Measurements from ENCODE around the gene SIRT4. TPM values are rescaled to one million over a fixed set of nuclear protein-coding genes. Genes with fewer than 3 reads are reported as not detected.

Gene SIRT4
- total and polyA plus RNA-seq, 10 of the 15 experiments (the other 5 are each of a cell fraction or from before 2014, with no cell fraction given), result 0.19 to 0.98 (median 0.44) TPM

DNA sequence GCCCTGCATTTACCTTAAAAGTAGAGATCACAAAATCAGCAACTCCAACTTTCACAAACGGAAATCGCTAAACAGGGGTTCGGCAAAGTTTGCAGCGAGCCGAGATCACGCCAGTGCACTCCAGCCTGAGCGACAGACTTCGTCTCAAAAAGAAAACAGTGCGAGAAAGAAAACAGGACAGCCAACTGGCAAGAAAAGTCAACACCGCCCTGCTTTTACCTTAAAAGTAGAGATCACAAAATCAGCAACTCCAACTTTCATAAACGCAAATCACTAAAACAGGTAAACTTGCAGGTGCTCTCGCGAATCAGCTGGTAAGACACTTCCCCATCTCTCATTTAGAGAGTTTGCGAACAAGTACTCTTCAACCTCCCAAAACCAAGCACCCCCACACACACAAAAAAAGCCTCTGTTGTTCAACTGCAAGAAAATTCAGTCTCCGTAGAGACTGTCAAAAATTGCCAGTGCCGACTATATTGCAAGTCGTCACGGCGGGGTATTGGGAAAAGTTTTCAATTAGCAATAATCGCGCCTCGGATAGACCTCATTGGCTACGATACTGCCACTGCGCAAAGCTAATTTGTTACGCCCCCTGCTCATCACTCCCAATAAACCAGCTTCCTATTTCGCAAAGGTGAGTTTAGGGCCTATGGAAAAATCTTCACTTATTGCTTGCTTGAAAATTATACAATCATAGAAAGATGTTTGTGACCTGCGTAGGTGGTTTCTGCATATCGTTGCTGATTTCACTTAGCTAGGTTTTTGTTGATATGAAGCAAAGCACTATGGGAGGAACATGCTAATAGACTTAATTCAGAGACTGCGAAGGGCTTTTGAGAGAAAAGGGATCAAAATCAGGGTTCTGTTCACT is 9.2 kb upstream of the SIRT4 start, which contains the start of gene RNU4-1 (continued):
- TF ChIP-seq, protein P1, sequence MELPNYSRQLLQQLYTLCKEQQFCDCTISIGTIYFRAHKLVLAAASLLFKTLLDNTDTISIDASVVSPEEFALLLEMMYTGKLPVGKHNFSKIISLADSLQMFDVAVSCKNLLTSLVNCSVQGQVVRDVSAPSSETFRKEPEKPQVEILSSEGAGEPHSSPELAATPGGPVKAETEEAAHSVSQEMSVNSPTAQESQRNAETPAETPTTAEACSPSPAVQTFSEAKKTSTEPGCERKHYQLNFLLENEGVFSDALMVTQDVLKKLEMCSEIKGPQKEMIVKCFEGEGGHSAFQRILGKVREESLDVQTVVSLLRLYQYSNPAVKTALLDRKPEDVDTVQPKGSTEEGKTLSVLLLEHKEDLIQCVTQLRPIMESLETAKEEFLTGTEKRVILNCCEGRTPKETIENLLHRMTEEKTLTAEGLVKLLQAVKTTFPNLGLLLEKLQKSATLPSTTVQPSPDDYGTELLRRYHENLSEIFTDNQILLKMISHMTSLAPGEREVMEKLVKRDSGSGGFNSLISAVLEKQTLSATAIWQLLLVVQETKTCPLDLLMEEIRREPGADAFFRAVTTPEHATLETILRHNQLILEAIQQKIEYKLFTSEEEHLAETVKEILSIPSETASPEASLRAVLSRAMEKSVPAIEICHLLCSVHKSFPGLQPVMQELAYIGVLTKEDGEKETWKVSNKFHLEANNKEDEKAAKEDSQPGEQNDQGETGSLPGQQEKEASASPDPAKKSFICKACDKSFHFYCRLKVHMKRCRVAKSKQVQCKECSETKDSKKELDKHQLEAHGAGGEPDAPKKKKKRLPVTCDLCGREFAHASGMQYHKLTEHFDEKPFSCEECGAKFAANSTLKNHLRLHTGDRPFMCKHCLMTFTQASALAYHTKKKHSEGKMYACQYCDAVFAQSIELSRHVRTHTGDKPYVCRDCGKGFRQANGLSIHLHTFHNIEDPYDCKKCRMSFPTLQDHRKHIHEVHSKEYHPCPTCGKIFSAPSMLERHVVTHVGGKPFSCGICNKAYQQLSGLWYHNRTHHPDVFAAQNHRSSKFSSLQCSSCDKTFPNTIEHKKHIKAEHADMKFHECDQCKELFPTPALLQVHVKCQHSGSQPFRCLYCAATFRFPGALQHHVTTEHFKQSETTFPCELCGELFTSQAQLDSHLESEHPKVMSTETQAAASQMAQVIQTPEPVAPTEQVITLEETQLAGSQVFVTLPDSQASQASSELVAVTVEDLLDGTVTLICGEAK (IDR thresholded peaks at IDR 0.05; ENCODE audit: borderline replicate concordance), result no peak
- TF ChIP-seq ZNF24 (IDR thresholded peaks at IDR 0.05), result peak; percentile 65; the same call in 1 of the 2 replicates
- TF ChIP-seq EZH2 (IDR thresholded peaks at IDR 0.05; ENCODE audit: borderline replicate concordance, control insufficient read depth, low read depth, low read length), result 0 out of 2 replicates have a peak, but pooled peaks have one; percentile 24
- TF ChIP-seq RB1 (IDR thresholded peaks at IDR 0.05; ENCODE audit: borderline replicate concordance), result no peak; the same call in 1 of the 2 replicates
- no peak for TF ChIP-seq MYC (IDR thresholded peaks at IDR 0.05; ENCODE audit: insufficient read depth, insufficient read length, insufficient replicate concordance, low read length, severe bottlenecking)
- TF ChIP-seq KLF5 (IDR thresholded peaks at IDR 0.05; ENCODE audit: partially characterized antibody), result peak; percentile 92
- TF ChIP-seq ZNF622 (IDR thresholded peaks at IDR 0.05), result no peak
- TF ChIP-seq POLR2AphosphoS5 (IDR thresholded peaks at IDR 0.05; ENCODE audit: low read length), result peak; percentile 100
- TF ChIP-seq, protein P2, sequence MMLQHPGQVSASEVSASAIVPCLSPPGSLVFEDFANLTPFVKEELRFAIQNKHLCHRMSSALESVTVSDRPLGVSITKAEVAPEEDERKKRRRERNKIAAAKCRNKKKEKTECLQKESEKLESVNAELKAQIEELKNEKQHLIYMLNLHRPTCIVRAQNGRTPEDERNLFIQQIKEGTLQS (IDR thresholded peaks at IDR 0.05; ENCODE audit: borderline replicate concordance, extremely low read depth, low read depth, low read length), result no peak
- peak; percentile 93 for TF ChIP-seq FOXM1 (IDR thresholded peaks at IDR 0.05; ENCODE audit: low read depth, low read length)
- TF ChIP-seq, protein P3, sequence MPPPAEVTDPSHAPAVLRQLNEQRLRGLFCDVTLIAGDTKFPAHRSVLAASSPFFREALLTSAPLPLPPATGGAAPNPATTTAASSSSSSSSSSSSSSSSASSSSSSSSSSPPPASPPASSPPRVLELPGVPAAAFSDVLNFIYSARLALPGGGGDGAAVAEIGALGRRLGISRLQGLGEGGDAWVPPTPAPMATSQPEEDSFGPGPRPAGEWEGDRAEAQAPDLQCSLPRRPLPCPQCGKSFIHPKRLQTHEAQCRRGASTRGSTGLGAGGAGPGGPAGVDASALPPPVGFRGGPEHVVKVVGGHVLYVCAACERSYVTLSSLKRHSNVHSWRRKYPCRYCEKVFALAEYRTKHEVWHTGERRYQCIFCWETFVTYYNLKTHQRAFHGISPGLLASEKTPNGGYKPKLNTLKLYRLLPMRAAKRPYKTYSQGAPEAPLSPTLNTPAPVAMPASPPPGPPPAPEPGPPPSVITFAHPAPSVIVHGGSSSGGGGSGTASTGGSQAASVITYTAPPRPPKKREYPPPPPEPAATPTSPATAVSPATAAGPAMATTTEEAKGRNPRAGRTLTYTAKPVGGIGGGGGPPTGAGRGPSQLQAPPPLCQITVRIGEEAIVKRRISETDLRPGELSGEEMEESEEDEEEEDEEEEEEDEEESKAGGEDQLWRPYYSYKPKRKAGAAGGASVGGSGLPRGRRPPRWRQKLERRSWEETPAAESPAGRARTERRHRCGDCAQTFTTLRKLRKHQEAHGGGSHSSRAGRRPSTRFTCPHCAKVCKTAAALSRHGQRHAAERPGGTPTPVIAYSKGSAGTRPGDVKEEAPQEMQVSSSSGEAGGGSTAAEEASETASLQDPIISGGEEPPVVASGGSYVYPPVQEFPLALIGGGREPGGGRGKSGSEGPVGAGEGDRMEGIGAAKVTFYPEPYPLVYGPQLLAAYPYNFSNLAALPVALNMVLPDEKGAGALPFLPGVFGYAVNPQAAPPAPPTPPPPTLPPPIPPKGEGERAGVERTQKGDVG (CRISPR knock-in tag; IDR thresholded peaks at IDR 0.05), result peak; percentile 95
- TF ChIP-seq, protein P4, sequence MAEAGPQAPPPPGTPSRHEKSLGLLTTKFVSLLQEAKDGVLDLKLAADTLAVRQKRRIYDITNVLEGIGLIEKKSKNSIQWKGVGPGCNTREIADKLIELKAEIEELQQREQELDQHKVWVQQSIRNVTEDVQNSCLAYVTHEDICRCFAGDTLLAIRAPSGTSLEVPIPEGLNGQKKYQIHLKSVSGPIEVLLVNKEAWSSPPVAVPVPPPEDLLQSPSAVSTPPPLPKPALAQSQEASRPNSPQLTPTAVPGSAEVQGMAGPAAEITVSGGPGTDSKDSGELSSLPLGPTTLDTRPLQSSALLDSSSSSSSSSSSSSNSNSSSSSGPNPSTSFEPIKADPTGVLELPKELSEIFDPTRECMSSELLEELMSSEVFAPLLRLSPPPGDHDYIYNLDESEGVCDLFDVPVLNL (IDR thresholded peaks at IDR 0.05; ENCODE audit: low read depth, low read length), result no peak
- TF ChIP-seq GABPA (IDR thresholded peaks at IDR 0.05; ENCODE audit: low read depth), result no peak; the same call in none of the 2 replicates
- TF ChIP-seq CREM (IDR thresholded peaks at IDR 0.05; ENCODE audit: low read depth), result peak; percentile 90
- peak; percentile 56; the same call in 1 of the 2 replicates for TF ChIP-seq EED (IDR thresholded peaks at IDR 0.05; ENCODE audit: low read depth)
- TF ChIP-seq NFXL1 (IDR thresholded peaks at IDR 0.05; ENCODE audit: borderline replicate concordance), result no peak

All from GM12878 (cell line).